Measurements from ENCODE around the gene CERS1.

- TF ChIP-seq EZH2 (IDR thresholded peaks at IDR 0.05; ENCODE audit: insufficient read depth, poor library complexity, severe bottlenecking) (no peak), EZH2phosphoT487 (IDR thresholded peaks at IDR 0.05; ENCODE audit: insufficient read depth, low read depth) (no peak)
These were observed 24.4 kb upstream of the CERS1 start for GRCh38 chr19:18920400-18920799.
